Measurements from ENCODE around the gene RBPMS2.

GRCh38 chr15:64703632-64703959, 71.8 kb downstream of the RBPMS2 start:
- no peak for TF ChIP-seq CTCF (IDR thresholded peaks at IDR 0.05)
- no peak for TF ChIP-seq POLR2AphosphoS5 (IDR thresholded peaks at IDR 0.05; ENCODE audit: insufficient read depth in 1 of 2, low read depth in 1 of 2)
- TF ChIP-seq POLR2A (IDR thresholded peaks at IDR 0.05): no peak
